Superior temporal gyrus (tissue), 1 donor: ENCODE data around the gene DYNC2I2.
"Not testable (repeated sequence)": the region's sequence is repeated elsewhere in the genome, so short reads cannot be mapped to it uniquely, and the experiment has no call there.

Source experiments
- DNase-seq: peaks from one replicate; pipeline ENCODE4 v3.0.0-alpha.2; 2016; ENCODE audit errors: extremely low spot score

DYNC2I2 gene

DNA sequence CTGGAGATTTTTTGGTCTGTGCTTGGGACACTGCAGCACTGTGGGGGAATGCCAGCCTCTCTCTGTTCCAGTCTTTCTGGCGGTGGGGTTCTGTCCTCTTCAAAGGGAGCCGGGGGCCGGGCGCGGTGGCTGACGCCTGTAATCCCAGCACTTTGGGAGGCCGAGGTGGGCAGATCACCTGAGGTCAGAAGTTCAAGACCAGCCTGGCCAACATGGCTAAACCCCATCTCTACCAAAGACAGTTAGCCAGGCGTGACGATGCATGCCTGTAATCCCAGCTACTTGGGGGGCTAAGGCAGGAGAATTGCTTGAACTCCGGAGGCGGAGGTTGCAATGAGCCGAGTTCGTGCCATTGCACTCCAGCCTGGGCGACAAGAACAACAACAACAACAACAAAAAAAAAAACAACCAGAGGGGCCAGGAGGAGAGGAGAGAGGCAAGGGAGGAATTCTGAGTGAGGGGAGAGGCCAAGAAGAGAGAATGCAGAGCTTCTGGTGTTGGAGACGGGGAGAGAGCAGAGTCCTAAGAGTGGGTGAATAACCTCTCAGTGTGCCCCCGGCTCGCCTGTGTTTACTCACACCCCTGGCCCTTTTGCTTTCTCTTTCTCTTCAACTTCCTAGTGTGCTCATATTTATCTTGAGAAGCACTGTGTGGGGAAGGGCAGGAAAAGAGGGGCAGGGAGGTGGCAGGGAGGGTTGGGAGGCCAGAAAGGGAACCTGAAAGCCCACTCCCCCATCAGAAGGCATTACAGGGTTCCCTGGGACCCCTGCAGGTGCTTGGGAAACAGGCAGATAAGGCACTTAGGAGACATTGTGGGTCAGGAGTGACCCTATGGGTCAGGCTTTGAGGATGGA is 29.2 kb upstream of the DYNC2I2 start:
- DNase-seq, result no peak

DNA sequence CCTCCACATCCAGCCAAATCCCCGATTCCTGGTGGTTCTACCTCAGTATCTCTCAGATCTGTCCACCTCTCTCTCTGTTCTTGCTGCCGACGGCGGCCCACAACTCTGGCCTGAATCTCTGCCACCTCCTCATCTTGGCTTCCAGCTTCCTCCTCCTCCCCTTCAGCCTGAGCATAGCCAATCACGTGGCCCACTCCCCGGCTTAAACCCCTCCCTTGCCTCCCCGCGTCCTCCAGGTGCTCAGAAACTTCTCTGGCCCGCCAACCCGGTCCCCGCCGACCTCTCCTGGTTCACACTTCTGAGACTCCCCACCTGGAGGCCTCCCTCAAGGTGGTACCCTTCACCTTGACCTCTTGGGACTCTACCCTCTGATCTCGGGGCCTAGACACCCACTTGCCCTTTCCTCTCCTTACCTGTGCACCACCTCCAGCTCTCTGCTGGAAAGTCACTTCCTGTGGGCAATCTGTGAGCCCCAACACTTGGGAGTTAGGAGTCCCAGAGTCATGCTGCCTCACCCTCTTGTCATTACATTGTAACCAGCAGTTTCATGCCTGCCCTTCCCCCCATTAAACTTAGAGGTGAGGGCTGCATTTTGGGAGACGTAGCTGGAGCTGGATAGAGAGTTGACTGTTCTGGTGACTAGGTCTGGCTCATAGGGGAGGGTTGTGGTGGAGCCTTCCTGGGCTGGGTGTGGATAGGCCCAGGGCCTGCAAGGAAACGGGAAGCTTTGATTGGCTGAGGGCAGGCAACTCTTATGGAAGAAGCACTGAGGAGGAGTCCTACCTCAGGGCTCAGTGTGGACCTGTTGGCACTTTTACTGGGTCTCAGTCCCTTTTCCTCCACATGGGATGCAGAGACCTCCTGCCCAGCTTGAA is 27.9 kb upstream of the DYNC2I2 start:
- no peak for DNase-seq

DNA sequence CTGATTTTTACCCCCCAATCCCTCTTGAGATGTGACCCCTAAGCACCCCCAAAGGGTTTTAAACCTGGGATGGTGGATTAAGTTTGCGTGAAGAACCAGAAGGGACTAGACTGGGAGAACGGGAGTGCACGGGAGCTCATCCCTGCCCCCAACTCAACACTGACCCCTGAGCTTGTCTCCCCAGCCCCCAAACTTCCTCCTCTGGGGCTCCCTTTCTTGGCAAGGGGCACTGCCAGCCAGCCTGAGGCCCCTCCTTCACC is 27.3 kb upstream of the DYNC2I2 start:
- DNase-seq, result no peak

DNA sequence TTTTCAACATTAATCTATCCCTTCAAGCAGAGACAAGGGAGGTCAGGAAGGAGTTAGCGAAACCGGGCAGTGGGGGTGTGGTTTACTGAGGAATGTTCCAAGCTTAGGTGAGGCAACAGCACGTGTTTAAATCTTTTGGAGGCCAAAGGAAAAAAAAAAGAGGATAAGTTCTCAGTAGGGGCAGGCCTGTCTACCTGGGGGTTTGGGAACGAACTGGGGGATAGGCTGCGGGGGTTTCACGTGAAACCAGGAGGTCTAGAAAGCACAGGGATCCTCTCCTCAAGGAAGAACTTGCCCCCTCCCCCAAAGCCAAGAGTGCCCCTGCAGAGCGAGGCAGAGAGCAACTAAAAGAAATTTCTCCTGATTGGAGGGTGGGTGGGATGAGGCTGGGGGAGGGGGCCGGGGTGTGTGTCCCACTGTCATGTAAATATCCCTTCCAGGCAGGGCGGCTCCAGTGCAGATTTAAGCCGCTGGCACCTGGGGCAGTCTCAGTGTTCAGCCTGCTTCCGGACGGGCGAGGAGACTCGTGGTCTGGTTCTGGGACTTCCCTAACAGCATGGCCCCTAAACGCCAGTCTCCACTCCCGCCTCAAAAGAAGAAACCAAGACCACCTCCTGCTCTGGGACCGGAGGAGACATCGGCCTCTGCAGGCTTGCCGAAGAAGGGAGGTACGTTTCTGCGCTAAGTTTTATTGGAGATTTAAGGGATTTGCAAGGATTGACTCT is 26.9 kb upstream of the DYNC2I2 start:
- DNase-seq, result no peak

DNA sequence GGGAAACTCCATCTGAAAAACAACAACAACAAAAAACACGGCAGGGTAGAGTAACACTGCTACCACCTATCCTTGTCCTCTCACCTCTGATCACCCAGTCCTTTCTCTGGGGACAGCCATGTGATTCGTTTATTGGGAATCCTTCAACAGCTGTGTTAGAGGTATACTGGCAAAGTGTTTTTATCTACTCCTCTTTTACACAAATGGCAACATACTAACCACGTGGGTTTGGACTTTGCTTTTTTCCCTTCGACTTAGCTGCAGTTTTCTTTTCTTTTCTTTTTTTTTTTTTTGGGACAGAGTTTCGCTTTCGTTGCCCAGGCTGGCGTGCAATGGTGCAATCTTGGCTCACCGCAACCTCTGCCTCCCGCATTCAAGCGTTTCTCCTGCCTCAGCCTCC is 21.1 kb upstream of the DYNC2I2 start:
- DNase-seq, result no peak

DNA sequence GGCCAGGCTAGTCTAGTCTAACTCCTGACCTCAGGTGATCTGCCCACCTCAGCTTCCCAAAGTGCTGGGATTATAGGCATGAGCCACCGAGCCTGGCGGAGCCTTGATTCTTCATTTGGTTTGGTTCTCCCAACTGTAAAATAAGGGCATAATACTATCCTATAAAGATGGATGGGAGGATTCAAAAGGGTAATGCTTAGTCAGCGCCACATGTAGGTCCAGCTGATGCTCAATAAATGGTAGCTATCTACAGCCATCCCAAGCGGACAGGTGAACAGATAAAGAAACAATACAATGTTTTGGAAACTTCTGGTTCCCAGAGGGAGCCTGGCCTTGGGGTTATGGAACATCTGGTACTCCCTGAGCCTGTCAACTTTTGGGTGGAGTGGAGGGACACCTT is 18.7 kb upstream of the DYNC2I2 start:
- no peak for DNase-seq

DNA sequence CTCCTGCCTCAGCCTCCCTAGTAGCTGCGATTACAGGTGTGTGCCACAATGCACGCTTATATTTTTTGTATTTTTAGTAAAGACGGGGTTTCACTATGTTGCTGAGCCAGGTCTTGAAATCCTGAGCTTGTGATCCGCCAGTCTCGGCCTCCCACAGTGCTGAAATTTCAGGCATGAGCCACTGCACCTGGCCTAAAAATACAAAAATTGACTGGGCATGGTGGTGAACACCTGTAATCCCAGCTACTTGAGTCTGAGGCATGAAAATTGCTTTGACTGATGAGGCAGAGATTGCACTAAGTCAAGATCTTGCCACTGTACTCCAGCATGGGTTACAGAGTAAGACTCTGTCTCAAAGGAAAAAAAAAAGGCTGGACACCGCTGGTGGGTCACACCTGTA is 13.1 kb upstream of the DYNC2I2 start:
- DNase-seq, result no peak

DNA sequence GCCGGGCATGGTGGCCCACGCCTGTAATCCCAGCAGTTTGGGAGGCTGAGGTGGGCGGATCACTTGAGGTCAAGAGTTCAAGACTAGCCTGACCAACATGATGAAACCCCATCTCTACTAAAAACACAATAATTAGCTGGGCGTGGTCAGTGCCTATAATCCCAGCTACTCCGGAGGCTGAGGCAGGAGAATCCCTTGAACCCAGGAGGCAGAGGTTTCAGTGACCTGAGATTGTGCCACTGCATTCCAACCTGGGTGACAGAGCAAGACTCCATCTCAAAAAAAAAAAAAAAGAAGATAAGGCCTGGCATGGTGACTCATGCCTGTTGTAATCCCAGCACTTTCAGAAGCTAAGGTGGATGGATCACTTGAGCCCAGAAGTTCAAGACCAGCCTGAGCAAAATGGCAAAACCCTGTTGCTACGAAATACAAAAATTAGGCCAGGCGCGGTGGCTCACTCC is 9.9 kb upstream of the DYNC2I2 start:
- DNase-seq, result not testable (repeated sequence)

DNA sequence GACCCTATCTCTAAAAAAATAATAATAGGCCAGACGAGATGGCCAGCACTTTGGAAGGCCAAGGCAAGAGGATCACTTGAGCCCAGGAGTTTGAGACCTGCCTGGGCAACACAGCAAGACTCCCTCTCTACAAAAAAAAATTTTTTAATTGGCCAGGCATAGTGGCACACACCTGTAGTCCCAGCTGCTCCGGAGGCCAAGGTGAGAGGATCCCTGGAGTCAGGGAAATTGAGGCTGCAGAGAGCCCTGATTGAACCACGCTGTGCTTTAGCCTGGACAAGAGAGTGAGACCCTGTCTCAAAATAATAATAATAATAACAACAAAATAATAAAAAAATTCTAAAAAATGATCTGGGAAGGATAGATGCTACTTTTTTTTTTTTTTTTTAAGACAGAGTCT is 1.1 kb upstream of the DYNC2I2 start:
- no peak for DNase-seq

DNA sequence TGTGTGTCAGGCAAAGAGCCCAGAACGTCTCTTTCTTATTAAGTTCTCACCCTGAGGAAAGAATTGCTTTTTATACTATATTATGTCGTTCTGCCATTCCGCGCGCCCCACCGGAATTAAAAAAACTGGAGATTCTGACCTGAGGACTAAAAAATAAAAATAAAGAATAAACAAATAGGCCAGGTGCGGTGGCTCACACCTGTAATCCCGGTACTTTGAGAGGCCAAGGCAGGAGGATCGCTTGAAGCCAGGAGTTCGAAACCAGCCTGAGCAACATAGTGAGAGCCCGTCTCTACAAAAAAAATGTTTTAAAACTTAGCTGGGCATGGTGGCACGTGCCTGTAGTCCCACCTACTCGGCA is 677 bp upstream of the DYNC2I2 start:
- DNase-seq, result no peak

DNA sequence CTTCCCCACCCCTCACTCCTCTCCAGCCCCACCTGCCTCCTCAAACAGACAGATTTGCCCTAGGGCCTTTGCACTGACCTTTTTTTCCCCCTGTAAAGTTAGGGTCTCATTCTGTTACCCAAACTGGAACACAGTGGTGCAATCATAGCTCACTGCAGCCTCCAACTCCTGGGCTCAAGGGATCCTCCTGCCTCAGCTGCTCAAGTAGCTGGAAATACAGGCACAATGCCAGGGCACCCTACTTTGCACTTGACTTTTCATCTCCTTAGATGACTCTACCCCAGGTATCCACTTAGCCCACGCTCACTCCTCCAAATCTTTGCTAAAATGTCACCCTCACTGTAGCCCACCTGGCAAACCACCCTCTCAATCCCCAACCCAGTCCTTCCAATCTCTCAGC is 2.2 kb downstream of the DYNC2I2 start:
- DNase-seq, result no peak

DNA sequence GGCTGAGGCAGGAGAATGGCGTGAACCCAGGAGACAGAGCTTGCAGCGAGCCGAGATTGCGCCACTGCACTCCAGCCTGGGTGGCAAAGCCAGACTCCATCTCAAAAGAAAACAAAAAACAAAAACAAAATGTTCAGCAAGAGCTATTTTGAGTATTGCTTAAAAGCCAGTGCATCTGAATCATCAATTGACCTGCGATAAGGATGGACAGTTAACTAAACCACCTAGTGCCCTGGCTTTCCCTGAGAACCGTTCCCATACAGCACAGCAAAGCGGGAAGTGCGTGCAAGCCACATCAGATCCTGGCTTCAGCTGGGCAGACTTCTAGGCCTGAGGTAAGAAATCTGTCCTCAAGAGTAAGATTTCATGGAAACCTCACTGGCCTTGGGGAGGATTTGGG is 2.7 kb downstream of the DYNC2I2 start:
- no peak for DNase-seq

DNA sequence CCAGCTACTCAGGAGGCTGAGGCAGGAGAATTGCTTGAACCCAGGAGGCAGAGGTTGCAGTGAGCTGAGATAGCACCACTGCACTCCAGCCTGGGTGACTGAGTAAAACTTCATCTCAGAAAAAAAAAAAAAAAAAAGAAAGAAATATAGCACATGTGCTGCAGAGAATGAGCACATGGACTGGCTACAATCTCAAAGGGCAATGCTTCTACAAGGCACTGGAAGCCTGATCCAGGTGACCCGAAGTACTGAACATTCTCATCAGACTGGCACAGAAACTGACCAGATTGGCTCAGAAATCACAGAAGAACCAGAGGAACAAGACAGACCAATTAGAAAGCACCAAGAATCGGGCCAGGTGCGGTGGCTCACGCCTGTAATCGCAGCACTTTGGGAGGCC is 4.8 kb downstream of the DYNC2I2 start:
- no peak for DNase-seq

DNA sequence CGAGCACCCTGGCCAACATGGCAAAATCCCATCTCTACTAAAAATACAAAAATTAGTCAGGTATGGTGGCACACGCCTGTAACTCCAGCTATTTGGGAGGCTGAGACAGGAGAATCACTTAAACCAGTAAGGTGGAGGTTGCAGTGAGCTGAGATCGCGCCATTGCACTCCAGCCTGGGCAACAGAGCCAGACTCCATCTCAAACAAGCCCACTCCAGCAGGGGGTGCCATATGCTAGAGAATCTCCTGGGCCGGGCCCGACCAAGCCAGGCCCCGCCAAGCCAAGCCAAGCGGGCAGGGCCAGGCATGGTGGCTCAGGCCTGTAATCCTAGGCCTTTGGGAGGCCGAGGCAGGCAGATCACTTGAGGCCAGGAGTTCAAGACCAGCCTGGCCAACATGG is 8.4 kb downstream of the DYNC2I2 start:
- DNase-seq, result not testable (repeated sequence)

DNA sequence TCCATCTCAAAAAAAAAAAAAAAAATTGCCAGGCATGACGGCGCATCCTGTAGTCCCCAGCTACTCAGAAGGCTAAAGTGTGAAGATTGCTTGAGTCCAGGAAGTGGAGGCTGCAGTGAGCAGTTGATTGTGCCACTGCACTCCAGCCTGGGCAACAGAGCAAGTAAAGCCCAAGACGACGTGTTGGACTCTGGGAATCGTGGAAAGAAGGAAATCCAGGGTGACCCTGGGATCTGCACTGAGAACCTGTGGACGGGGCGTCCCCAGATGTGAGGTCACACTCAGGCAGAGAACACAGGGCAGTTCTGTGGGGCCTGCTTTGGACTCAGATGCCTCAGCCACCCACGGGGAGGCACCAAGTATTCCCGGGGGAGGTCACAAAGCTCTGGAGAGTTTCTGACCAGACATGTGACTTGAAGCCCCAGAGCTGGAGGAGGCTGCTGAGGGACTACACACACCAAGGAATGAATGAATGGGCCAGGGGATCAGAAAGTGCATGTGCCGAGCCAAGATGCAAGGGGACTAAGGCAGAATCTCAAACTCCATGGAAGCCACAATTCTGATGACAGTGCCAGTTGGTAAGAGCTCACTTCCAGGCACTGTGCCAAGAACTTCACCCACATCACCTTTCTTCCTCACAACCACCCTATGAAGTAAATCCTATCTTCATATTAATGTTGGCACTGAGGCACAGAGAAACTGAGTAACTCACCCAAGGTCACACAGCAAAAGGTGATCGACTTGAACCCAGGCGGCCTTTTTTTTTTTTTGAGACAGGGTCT is 12.9 kb downstream of the DYNC2I2 start:
- DNase-seq, result no peak

DNA sequence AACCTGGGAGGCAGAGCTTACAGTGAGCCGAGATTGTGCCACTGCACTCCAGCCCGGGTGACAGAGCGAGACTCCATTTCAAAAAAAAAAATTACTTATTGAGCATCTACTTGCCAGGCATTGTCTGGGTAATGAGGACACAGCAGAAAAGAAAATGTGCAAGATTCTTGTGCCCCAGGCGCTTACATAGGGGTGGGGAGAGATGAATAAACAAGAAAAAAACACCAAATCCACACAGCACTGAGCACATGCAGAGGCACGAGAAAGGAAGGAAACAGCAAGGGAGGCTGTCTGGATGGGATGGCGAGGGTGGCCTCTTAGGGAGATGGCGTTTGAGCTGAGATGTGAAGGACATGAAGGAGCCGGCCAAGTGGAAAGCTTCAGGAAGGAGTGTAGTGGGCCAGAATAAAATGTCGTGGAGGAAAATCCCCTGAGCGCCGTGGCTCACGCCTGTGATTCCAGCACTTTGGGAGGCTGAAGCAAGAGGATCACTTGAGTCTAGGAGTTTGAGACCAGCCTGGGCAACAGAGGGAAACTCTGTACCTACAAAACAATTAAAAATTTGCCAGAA is 13.9 kb downstream of the DYNC2I2 start:
- DNase-seq, result no peak

DNA sequence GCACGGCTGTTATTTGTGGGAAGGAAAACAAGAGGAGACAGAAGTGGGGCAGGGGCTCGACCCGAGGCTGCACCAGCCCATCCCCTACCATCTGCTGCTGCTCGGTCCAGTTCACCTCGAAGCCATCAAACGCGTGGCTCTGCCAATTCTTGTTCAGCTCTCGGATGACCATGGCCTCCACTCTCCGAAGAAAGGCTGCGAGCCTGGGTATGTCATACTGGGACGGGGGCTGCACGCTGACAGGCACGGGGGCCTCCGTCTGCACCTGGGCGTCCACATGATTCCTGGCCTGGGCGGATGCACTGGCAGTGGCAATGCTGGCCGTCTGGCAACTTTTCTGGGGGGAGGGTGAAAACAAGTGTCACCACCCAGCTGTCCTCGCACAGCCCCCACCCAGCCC is 16.0 kb downstream of the DYNC2I2 start:
- DNase-seq, result no peak

DNA sequence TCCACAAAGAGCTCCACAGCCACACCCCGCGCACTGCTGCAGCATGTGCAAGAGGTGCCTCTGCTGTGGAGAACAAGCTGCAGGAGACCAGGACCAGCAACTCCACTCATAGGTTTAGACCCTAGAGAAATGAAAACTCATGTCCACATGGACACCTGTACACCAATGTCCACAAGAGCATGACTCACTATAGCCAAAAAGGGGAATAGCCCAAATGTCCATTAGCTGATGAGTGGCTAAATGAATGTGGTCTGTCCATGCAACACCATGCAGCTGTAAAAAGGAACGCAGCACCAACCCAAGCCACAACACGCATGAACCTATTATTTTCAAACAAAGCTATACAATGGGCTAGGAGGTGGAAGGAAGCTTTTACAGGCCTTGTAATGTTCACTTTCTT is 18.1 kb downstream of the DYNC2I2 start:
- no peak for DNase-seq

DNA sequence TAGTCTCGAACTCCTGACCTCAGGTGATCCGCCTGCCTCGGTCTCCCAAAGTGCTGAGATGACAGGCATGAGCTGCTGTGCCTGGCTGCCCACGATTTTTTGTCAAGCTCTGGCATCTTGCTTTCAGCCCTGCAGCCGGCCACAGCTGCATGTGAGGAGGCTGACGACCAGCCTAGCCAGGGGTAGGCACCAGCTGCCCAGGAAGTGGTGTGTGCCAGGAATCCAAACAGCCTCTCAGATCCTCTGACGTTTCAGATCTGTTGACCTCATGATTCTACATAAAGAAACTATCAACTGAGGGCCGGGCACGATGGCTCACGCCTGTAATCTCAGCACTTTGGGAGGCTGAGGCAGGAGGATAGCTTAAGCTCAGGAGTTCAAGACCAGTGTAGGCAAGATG is 19.0 kb downstream of the DYNC2I2 start:
- DNase-seq, result no peak

DNA sequence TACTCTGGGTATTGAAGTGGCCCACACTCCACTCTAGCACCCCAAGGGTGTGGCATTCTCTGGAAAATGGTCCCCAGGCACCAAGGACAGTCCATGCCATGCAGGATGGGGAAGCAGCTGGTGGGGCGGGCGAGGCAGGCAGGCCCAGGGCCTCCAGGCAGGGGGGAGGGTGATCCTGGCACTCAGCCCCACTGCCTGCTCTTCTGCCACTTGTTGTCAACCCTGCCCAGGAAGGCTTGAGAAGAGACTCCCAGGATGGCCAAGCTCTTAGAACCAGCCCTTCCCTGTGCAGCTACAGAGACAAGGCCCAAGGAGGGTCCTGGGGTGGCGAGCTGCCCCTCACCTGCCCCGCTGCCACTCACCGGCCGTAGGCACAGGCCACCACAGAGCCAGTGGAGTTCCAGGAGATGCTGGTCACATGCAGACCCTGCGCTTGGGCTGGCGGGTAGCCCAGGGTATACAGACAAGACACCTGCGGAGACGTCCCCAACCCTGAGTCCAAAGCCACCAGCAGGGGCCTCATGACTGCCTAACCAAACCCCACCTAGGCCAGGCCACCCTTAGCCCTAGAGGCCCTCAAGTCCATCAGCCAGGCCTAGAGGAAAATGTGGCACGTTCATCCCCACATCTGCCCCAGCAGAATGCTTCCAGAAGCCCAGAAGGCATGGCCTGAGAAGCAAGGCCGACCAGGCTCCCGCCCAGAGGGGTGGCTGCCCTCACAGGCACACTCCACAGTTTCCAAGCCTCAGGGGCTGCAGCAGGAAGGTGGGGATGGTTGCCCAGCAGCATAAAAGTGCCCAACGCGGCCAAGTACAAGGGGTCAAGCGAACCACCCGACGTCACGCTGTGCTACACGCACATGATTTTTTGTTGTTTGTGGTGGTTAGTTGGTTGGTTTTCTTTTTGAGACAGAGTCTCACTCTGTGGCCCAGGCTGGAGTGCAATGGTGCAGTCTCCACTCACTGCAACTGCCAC is 19.8 kb downstream of the DYNC2I2 start:
- DNase-seq, result no peak
